Breast epithelium (tissue), 3 donors: ENCODE data around the gene MTMR12.

Experiments
- POLR2A ChIP-seq: fragments of 450-650 bp; IDR thresholded peaks from one replicate; pipeline ENCODE4 v1.6.1; 2016; ENCODE audit warnings: antibody characterized with exemption, mild to moderate bottlenecking, moderate library complexity
- POLR2AphosphoS5 ChIP-seq, 3 donors: sonication (generic); formaldehyde crosslinking; IDR thresholded peaks; one replicate each; pipeline ENCODE4 v1.6.1; 2017; ENCODE audit warnings: antibody characterized with exemption in 3 of 3
- TF ChIP-seq, protein P1 (sequence below), 3 donors: fragments of 450-650 bp; IDR thresholded peaks; one replicate each; pipeline ENCODE4 v1.5.1; 2016 to 2017; ENCODE audit warnings: antibody characterized with exemption in 3 of 3, mild to moderate bottlenecking in 3 of 3, moderate library complexity in 3 of 3

DNA sequence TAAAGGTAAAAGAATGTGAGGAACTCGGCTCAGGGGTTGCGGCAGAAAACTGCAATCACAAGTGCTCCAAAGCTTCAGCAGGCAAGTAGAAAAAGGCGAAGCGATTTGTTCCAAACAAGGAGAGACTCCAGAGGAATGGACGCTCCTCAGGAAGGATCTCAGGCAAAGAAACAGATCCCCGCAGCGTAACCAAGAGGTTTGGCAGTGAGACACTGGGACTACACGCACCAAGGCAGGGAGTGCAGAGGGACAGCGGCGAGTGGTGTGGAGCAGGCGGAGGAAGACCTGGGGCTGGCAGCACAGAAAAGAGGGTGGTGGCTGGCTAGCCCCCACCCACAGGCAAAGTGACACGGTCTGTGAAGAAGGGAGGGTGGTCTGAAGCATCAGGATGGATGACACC is 83.9 kb downstream of the MTMR12 start:
- TF ChIP-seq POLR2A (no peak), POLR2AphosphoS5 (IDR thresholded peaks at IDR 0.05) (no peak)
- TF ChIP-seq, protein P1, sequence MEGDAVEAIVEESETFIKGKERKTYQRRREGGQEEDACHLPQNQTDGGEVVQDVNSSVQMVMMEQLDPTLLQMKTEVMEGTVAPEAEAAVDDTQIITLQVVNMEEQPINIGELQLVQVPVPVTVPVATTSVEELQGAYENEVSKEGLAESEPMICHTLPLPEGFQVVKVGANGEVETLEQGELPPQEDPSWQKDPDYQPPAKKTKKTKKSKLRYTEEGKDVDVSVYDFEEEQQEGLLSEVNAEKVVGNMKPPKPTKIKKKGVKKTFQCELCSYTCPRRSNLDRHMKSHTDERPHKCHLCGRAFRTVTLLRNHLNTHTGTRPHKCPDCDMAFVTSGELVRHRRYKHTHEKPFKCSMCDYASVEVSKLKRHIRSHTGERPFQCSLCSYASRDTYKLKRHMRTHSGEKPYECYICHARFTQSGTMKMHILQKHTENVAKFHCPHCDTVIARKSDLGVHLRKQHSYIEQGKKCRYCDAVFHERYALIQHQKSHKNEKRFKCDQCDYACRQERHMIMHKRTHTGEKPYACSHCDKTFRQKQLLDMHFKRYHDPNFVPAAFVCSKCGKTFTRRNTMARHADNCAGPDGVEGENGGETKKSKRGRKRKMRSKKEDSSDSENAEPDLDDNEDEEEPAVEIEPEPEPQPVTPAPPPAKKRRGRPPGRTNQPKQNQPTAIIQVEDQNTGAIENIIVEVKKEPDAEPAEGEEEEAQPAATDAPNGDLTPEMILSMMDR (IDR thresholded peaks at IDR 0.05), result no peak
